Neural crest cell (in vitro differentiated cells): ENCODE measurements around the gene LAMA3. TPM values are rescaled to one million over a fixed set of nuclear protein-coding genes. Genes with fewer than 3 reads are reported as not detected.

Source experiments
- DNase-seq: peaks from one replicate; pipeline ENCODE4 v3.0.0; 2021; ENCODE audit warnings: low read depth, mixed read lengths, low spot score
- H3K27ac Mint-ChIP-seq: one replicate; pipeline ENCODE4 v1.8.0; 2021; ENCODE audit warnings: mild to moderate bottlenecking, mixed read lengths; ENCODE audit not compliant: unreplicated experiment
- H3K27me3 Mint-ChIP-seq: 2 replicates; pipeline ENCODE4 v1.8.0; 2021; ENCODE audit warnings: low read depth, mild to moderate bottlenecking, mixed read lengths
- H3K36me3 Mint-ChIP-seq: 2 replicates; pipeline ENCODE4 v1.8.0; 2021; ENCODE audit warnings: low read depth, mild to moderate bottlenecking, mixed read lengths
- H3K4me1 Mint-ChIP-seq: 2 replicates; pipeline ENCODE4 v1.8.0; 2021; ENCODE audit warnings: mixed read lengths
- H3K4me3 Mint-ChIP-seq: one replicate; pipeline ENCODE4 v1.8.0; 2021; ENCODE audit warnings: mild to moderate bottlenecking, mixed read lengths
- H3K9me3 Mint-ChIP-seq: 2 replicates; pipeline ENCODE4 v1.8.0; 2021; ENCODE audit warnings: mixed read lengths
- total RNA-seq: library from RNA; stranded (reverse); gene quantifications from 2 replicates; pipeline ENCODE4 v1.2.1, GENCODE V29; 2021
- TF ChIP-seq, protein P1 (sequence below): fragments of 200-600 bp; sonication (generic); conservative IDR thresholded peaks from 2 replicates; pipeline ENCODE4 v1.5.0; 2021; ENCODE audit warnings: antibody characterized with exemption, mild to moderate bottlenecking

LAMA3 gene
- total RNA-seq, 1 donor from 2014 or later: 0.35 TPM

DNA sequence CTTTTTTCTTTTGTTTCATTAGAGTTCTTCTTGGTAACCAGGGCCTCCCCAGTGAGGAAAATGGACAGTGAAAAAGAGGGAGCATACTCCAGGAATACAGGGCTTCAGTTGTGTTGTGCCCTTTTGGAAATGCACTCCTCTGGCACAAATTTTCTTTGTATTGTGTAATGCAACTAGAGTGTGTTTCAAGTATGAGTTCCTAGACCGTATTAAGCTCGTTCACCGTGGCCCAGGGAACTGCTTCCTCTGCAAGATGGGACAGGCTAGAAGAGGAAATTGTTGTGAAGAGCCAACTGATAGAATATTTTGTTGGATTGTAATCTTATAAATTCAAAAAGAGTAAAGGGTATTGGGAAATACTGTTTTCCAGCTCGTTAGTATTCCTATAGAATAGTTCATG is 188.1 kb downstream of the LAMA3 start:
- no peak overlapping the region for H3K4me3 Mint-ChIP-seq
- H3K36me3 Mint-ChIP-seq: no peaks in the 10 kb centered on the region
- H3K27ac Mint-ChIP-seq: peak overlapping the region; percentile 38
- H3K9me3 Mint-ChIP-seq: no peaks in the 10 kb centered on the region
- DNase-seq: no peak
- H3K4me1 Mint-ChIP-seq: peaks cover 7% of the 10 kb centered on the region
- TF ChIP-seq, protein P1, sequence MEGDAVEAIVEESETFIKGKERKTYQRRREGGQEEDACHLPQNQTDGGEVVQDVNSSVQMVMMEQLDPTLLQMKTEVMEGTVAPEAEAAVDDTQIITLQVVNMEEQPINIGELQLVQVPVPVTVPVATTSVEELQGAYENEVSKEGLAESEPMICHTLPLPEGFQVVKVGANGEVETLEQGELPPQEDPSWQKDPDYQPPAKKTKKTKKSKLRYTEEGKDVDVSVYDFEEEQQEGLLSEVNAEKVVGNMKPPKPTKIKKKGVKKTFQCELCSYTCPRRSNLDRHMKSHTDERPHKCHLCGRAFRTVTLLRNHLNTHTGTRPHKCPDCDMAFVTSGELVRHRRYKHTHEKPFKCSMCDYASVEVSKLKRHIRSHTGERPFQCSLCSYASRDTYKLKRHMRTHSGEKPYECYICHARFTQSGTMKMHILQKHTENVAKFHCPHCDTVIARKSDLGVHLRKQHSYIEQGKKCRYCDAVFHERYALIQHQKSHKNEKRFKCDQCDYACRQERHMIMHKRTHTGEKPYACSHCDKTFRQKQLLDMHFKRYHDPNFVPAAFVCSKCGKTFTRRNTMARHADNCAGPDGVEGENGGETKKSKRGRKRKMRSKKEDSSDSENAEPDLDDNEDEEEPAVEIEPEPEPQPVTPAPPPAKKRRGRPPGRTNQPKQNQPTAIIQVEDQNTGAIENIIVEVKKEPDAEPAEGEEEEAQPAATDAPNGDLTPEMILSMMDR: no peak
- H3K27me3 Mint-ChIP-seq: no peaks in the 10 kb centered on the region

DNA sequence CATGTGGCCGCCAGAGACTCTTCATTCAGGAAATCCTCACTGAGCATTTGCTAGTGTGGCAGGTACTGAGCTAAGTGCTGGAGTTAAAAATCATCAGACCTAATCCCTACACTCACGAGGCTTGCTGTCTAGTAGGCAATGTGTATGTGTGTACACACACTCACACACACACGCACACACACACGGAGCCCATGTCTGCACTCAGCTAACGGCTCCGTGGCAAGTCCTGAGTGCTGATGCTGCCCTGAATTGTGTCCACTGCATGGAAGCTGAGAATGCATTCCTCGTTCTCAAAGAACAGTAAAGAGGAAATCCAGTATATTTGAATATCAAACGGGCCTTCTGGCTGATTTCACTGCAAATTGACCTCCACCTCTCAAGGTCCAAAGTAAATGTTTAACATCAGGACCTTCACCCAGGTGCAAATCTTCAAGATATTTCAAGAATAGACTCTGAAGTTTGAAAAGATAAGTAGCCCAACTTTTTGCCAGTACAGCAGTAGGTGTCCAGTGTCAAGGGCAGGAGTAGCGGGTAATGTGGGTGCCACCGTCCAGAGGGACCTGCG is 189.2 kb downstream of the LAMA3 start:
- H3K4me3 Mint-ChIP-seq: no peak overlapping the region

DNA sequence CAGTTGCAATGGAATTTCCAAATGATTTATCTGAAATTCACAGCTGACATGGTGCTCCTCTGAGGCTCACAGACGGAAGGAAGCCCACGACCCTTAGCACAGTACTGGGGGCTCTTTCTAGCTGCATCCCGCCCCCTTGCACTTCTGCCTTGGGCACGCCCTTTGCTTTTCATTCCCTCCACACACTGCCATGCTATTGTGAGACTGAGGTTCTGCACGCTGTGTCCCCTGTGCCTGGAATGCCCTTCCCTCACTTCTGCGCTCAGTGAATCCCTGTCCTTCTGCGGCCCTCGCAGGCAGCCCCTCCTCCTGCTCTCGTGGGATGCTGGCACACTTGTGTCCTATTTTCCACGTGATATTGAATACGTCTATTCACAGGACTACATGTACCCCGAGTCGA is 189.9 kb downstream of the LAMA3 start:
- no peaks in the 10 kb centered on the region for H3K27me3 Mint-ChIP-seq

More for the DNA sequence above, 189.2 kb downstream of the LAMA3 start:
- TF ChIP-seq, protein P1: no peak
- no peaks in the 10 kb centered on the region for H3K27me3 Mint-ChIP-seq
- H3K36me3 Mint-ChIP-seq: no peaks in the 10 kb centered on the region
- no peaks in the 10 kb centered on the region for H3K9me3 Mint-ChIP-seq
- H3K4me1 Mint-ChIP-seq: peaks cover 7% of the 10 kb centered on the region
- no peak overlapping the region for H3K27ac Mint-ChIP-seq
- DNase-seq: no peak

GRCh38 chr18:23879544-23879943 is 190.3 kb downstream of the LAMA3 start:
- DNase-seq: no peak
- no peaks in the 10 kb centered on the region for H3K9me3 Mint-ChIP-seq
- no peak overlapping the region for H3K4me3 Mint-ChIP-seq
- H3K36me3 Mint-ChIP-seq: no peaks in the 10 kb centered on the region
- no peak overlapping the region for H3K27ac Mint-ChIP-seq
- peaks cover 17% of the 10 kb centered on the region for H3K4me1 Mint-ChIP-seq
- no peaks in the 10 kb centered on the region for H3K27me3 Mint-ChIP-seq
- TF ChIP-seq, protein P1: no peak

More for the DNA sequence above, 189.9 kb downstream of the LAMA3 start:
- DNase-seq: no peak
- H3K4me3 Mint-ChIP-seq: no peak overlapping the region
- H3K27ac Mint-ChIP-seq: no peak overlapping the region
- peaks cover 13% of the 10 kb centered on the region for H3K4me1 Mint-ChIP-seq
- H3K9me3 Mint-ChIP-seq: no peaks in the 10 kb centered on the region
- H3K36me3 Mint-ChIP-seq: no peaks in the 10 kb centered on the region
- TF ChIP-seq, protein P1: no peak

DNA sequence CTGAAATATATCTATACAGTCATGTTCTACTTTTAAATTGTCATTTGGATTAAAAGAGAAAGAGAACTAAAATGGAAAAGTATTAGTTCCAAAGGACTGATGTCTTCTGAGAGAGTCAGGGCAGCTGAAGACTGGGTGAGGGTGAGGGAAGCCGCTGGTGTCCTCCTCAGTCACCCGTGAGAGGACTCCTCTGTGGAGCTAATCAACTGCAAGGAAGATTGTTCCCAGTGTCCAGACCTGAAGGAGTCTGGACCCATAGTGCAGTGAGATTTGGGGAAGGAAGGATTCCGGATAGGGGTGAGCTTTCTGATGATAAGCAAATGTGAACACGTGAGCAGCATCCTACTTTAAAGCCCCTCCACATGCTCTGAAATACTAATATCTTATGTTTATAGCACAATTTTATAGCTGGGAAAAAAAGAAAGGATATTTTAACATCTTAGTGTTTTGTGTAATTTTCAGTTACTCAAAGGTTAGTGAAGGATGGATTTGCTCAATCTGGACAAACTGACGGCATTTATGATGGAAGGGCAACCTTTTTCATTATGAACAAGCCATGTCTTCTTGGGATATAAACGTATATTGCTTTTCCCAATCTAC is 190.8 kb downstream of the LAMA3 start:
- Mint-ChIP-seq H3K27me3 (no peaks in the 10 kb centered on the region), H3K36me3 (no peaks in the 10 kb centered on the region), H3K4me3 (no peak overlapping the region), H3K9me3 (no peaks in the 10 kb centered on the region), H3K27ac (no peak overlapping the region), H3K4me1 (peaks cover 17% of the 10 kb centered on the region)
- TF ChIP-seq, protein P1: no peak
- no peak for DNase-seq
